AG10803 (cell line): ENCODE measurements around the gene SH3PXD2A.

Source experiments
- DNase-seq: peaks from one replicate; pipeline ENCODE4 v3.0.0; 2010; ENCODE audit warnings: low read depth
- H3K4me3 ChIP-seq: 2 replicates; pipeline ENCODE4 v1.5.1; 2011; ENCODE audit warnings: mild to moderate bottlenecking, low read length, control low read depth
- CTCF ChIP-seq: conservative IDR thresholded peaks from 2 replicates; pipeline ENCODE4 v1.5.1; 2011; ENCODE audit warnings: mild to moderate bottlenecking, low read length, control low read depth, inconsistent platforms

SH3PXD2A gene

GRCh38 chr10:103544657-103545310, 310.6 kb downstream of the SH3PXD2A start:
- no peak for DNase-seq
- no peak overlapping the region for H3K4me3 ChIP-seq
- no peak for TF ChIP-seq CTCF
